ENCODE results near the gene ENOX1.
"Not testable (repeated sequence)": the region's sequence is repeated elsewhere in the genome, so short reads cannot be mapped to it uniquely, and the experiment has no call there.

ENOX1 gene

DNA sequence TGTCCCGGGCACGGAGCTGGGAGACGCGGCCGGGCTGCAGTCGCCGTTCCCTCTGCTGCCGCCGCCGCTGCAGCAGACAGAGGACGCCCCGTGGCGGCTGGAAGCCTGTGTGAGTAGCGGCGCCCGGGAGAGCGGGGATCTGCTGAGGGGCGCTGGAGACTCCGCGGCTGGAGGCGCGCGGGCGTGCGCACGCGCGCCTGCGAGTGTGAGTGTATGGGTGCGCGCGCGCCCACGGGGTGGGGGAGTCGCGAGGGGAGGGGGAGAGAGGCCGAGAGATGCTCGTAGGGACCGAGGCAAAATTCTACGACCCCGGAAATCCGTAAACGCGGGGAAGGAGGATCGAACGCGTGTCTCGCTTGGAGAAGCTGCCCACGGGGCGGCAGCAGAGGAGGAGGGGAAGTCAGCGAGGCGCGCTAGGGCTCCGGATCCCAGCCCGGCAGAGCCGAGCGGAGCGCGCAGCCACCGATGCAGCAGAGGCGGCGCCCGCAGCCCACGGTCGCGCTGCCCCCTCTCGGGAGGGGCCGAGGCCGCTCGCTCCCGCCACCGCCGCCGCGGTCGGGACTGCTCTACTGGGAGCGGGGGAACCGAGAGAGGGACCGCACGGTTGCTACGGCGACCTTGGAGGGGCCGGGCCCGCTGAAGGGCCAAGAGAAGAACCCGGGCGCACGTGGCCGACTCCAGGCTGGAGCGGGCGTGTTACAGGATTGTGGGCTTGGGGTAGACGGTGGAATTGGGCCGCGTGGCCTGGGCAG, at the start of gene ENOX1:
Gene ENOX1, minus strand, starts transcription at position 207 of the 752 bp plus-strand sequence.
- DNase-seq = peak; percentile 19

DNA sequence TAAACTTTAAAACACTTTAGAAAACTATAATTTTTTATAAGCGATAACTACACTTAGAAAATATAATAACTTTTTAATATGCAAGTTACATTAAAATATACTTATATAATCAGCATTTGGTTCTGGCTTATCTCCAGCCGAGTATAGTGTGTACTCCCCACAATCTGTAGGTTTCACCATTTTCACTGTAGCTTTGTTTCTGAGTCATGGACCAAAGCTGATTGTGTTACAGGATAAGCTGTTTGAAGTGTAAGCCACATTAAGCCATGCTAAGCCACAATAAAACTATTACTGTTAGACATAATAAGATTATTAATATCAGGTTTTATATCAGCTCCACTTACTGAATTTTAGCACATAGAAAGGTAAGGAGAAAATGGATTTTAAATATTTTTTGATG, 48.9 kb upstream of the ENOX1 start:
- DNase-seq = no peak

DNA sequence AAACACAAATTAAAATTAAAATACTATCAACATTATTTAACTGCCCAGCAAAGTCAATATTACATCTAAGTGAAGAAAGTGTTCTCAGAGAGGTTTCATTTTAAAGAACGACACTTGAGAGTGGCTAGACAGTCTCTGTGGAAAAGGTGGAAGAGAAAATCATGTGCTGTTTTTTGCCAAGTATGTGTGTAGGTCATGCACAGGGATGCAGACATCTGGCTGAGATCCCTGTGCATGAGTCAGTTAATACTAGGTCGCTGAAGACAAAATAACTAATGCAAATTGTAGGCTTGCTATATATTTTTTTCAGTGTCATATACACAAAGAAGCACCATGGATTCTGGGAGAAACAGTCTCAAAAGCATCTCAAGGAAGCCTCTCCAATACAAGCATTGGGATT, 44.3 kb upstream of the ENOX1 start:
- DNase-seq = no peak

- no peak for DNase-seq
Observed at GRCh38 chr13:43830497-43830881, 43.7 kb upstream of the ENOX1 start.

GRCh38 chr13:43824656-43825055, 37.9 kb upstream of the ENOX1 start:
- DNase-seq = not testable (repeated sequence)

DNA sequence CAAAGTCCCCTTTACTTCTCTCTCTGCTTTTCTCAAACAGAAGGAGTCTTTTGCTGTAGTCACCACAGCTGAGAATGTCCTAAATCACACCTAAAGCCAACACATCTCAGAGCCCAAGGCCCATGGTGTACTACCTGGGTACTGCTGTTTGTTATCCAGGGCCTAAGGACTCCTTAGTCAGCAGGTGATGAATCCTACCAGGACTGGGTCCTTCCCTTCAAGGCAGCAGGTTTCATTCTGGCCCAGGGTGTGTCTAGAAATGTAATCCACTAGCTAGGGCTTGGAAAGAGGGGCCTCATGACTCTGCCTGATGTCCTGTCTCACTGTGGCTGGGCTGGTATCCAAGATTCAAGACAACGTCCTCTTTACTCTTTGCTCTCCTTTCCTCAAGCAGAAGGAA, 36.2 kb upstream of the ENOX1 start:
- DNase-seq = no peak

DNA sequence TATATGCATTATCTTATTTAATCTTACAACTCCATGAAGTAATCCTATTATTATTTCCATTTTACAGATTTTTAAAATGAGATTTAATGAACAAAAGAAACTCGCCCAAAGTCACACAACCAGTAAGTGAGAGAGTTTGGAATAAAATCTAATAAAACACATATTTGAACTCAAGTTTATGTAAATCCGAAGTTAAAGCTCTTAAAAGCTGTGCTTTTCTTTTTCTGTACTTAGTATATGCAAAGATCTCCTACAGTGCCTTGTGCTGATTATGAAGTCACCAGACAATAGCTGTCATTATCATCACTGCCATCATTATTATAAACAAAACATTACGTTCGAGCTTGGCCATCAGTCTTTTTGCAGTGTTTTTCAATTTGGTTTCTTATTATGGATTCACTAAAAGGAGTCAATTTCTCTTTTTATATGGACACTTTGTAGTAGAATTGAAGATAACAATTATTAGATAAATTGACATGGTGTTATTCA, 29.7 kb upstream of the ENOX1 start:
- DNase-seq = no peak

- no peak for DNase-seq
Observed at GRCh38 chr13:43815204-43815603, 28.4 kb upstream of the ENOX1 start.

- no peak for DNase-seq
Observed at GRCh38 chr13:43808676-43809075, 21.9 kb upstream of the ENOX1 start.

DNA sequence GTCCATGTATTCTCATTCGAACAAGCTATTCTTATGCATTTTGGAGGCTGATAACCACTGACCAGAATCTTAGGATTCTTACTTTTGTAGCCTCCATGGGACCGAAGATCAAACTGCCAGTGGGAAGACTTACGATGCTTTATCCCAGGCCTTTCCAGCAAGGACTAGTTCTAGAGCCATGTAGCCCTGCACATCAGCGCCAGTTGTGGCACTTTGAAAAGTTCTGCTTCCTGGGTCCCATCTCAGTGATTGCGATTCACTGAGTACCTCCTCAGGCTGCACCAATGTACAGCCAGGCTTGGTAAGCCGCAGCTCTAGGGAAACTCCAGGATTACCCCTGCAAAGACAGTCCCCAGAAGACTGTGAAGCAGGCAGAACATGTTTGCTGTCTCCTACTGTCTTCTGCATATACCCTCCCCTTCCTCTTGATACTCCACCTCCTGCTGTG, 18.9 kb upstream of the ENOX1 start:
- no peak for DNase-seq

GRCh38 chr13:43805071-43805468, 18.3 kb upstream of the ENOX1 start:
- DNase-seq = peak; percentile 58

DNA sequence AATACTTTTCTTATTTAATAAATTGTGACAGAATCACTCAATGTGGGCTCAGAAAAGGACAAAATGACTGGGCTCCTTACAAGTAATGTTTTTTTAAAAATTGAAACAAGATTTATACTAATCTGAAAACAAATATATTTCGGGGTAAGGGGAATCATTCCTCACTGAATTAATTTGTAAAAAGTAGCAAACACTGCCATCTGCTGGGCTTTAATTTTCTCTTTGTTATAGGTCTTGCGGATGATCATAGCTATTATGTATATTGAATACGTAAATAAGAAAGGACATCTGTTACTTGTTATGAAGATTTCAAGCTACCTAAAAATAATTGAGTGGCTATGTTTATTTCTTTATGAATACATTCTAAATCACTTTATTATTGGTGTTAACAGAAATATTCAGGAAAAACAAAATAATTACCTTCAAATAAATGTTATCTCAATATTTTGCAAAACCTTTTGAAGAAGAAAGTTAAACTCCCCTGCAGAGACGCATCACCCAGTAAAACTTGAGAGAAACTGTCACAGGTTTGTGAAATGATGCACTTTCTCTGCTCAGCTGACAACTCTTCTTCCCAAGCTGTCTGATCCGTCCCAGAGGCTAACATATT, 17.8 kb upstream of the ENOX1 start:
- no peak for DNase-seq

DNA sequence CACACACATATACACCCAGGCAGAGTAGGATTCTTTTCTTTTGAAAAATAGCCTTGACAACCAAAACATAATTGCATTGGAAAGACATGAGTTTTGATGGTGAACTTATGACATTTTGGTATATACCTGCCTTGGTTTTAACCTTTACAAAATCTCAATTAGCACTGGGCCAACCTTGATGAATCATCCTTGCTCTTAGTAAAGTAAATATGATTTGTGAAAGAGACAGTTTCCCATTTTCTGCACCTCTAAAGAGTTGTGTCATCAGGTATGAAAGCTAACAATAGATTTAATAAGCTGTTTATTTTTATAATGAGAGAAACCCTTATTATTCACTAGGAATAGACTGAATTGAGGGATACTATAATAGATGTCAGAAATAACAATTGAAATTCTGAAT, 15.7 kb upstream of the ENOX1 start:
- no peak for DNase-seq

DNA sequence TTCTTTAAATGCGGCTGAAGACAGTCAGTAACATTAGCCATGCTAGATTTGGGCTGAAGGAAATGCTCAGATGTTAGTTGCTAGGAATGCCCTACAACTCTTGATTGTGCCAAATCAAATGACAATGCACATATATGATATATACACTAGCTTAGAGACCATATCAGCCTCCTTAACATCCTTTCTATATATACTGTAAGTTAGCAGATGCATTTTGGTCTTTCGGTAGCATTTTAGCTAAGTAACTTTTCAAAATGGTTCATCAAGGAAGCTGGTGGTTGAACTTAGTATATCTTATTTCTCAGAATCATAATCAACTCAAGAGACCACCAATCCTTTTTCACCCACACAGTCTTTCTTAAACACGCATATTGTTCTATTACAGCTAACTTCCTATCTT, 14.1 kb upstream of the ENOX1 start:
- no peak for DNase-seq

- no peak for DNase-seq
Observed at GRCh38 chr13:43799191-43799590, 12.4 kb upstream of the ENOX1 start.

GRCh38 chr13:43797869-43798268, 11.1 kb upstream of the ENOX1 start:
- no peak for DNase-seq

DNA sequence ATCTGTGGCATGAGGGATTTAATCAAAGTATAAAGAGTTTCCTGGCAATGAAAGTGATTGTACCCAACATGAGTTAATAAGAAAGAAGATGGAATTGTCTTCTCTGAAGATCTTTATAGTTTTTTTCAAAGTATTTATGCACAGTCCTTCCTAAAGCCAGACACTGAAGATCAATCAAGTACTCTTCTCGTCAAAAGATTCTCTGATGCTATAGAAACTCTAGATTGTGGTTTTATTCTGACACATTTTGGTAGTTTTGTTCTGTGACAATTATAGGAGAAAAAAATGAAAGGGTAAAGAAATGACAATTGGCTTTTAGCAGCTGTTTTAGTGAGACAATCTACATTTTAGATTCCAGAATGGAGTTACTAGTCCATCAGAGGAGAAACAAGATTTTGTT, 10.4 kb upstream of the ENOX1 start:
- no peak for DNase-seq

GRCh38 chr13:43794416-43794815, 7.6 kb upstream of the ENOX1 start:
- DNase-seq = no peak

DNA sequence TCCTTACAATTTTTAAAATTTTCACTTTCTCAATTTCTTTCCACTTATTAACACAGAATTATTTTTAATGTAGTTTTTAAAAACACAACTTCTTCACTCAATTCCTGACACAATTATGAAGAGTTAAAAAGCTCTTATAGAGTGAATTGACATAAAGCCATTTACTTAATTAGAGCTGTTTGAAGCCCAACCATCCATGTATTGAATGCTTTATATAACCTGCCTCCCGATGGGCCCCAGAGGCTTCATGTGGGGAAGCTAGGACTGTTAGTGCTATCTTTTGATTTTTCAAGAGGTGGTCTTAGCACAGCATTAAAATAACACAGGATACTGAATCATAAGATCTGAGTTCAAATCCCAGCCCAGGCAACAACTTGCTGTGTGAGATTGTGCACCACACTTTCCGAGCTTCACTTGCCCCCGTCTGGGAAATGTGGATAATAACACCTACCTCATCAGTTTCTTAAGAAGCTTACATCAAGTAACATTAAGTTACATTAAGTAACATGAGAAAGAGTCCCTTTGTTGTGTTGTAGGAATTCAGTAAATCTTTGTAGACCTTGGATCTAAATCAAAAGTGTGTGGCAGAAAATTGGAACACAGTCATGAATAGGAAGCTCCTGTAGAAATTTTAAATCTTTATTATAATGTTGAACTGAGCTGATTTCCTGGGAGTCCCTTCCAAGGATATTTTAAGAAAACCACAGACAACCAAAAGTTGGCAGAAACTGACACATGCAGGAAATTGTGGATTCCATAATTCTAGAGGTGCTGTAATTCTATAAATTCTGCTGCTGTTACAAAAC, 5.5 kb upstream of the ENOX1 start:
- no peak for DNase-seq

GRCh38 chr13:43787997-43788396, 1.2 kb upstream of the ENOX1 start:
- DNase-seq = no peak

DNA sequence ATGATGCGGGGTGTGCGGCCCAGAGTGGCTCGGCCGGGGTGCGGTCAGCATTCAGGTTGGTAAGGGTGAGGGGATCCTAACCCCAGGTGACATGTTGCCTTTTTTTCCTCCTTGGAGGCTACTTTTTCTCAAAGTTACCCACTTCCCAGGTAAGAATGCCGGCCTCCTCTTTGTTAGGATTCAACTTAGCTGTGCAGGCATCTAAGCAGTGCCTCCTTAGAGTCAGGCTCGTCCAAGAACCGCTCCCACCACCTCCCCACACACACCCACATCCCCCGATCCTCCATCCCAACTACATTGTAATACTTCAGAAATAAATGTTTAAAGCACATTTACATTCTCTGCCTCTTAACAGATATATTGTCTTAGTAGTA, 733 bp upstream of the ENOX1 start:
- no peak for DNase-seq

GRCh38 chr13:43786472-43786765, 353 bp downstream of the ENOX1 start:
- DNase-seq = no peak

DNA sequence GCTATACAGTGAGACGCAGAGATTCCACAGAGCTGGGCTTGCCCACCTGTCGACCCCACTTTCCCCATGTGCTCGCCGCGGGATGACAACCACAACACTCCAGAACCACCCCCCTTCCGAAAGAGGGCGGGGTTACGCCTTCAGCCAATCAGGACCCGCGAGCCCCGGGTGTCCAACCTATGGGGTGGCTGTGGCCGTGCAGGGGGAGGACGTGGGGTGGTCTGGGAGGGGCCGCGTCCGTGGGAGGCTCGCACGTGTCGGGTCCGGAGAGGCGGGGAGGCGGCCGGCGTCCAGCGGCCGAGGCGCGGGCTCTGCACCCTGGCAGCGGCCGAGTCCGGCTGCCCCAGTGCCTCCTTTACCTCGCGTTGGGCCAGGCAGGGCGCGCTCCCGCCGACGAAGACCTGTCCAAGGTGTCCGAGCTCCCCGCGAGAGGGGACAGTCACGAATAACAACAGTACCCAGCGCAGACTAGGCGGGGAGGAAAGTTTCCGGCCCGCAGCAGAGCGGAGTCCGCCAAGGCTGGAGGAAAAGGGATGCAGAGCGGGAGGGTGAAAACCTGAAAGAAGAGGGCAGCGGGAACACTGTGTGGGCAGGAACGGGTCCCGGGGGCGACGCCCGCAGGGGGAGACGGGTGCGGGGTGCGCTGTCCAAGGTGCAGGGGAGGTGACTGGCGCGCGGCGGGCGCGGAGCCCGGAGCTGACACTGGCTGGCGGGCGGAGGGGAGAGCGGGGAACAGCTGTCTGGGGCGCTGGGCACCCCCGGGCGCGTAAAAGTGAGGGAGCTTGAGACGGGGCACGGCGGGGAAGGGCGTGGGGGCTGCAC, 911 bp downstream of the ENOX1 start:
- DNase-seq = peak; percentile 20
